Pancreas (tissue), 10 donors: ENCODE measurements around the gene C1orf226. TPM values are rescaled to one million over a fixed set of nuclear protein-coding genes. Genes with fewer than 3 reads are reported as not detected.
"Not testable (repeated sequence)": the region's sequence is repeated elsewhere in the genome, so short reads cannot be mapped to it uniquely, and the experiment has no call there.

Source experiments
- ATAC-seq, 4 donors: fragments of 200-7000 bp; cut with Tn5 transposase; one replicate each; pipeline versions ENCODE4 v1.8.0 to v1.9.1; 2020; ENCODE audit warnings: mild to moderate bottlenecking in 4 of 4, moderate library complexity in 4 of 4
- DNase-seq, 6 donors: peaks; one replicate each; pipeline ENCODE4 v3.0.0-alpha.2; 2020
- FAIRE-seq: peaks from 2 replicates; lab custom pipeline; 2012; peaks lifted over from hg19 to GRCh38; lab: Jason Lieb, UNC
- H3K27ac ChIP-seq, 4 donors: fragments of 200-600 bp; sonication (generic); 1 replicate in 3 of 4; 2 replicates in 1 of 4; pipeline versions ENCODE4 v1.5.0 to v1.8.0; 2020
- H3K27me3 ChIP-seq, 4 donors: fragments of 200-600 bp; one replicate each; pipeline ENCODE4 v1.8.0; 2021
- H3K36me3 ChIP-seq, 3 donors: fragments of 200-600 bp; sonication (generic) in 1 of 3; one replicate each; pipeline versions ENCODE4 v1.5.0 to v1.8.0; 2020 to 2021
- H3K4me1 ChIP-seq, 3 donors: fragments of 200-600 bp; one replicate each; pipeline ENCODE4 v1.8.0; 2021
- H3K4me3 ChIP-seq, 4 donors: fragments of 200-600 bp; sonication (generic) in 2 of 4; one replicate each; pipeline versions ENCODE4 v1.5.0 to v1.8.0; 2020 to 2021
- H3K9me3 ChIP-seq, 4 donors: fragments of 200-600 bp; one replicate each; pipeline ENCODE4 v1.8.0; 2021
- WGBS, 2 donors: extraction: QIAGEN DNeasy Blood & Tissue Kit; methylation state at CpG; one replicate each; pipeline ENCODE4 v1.1.7; 2013; 5-methylcytosine and 5-hydroxymethylcytosine counted together
- intact Hi-C, 3 donors: fragments of 100-400 bp; cut with DNase I; formaldehyde crosslinking; loops; one replicate each; pipeline versions ENCODE4 v1.11.1 to v1.14.2; 2022
- polyA plus RNA-seq, 2 donors: library from polyadenylated mRNA; stranded (reverse); fragments of 200-250 nt; gene quantifications; one replicate each; pipeline ENCODE4 v1.2.3, GENCODE V29; 2013
- total RNA-seq, 6 donors: library from RNA; stranded (reverse); fragmentation: NEBNext Ultra II Directional in 4 of 6; extraction: Animal tissue kit (Norgen Biotek cat#: 25700) in 4 of 6; gene quantifications; one replicate each; pipeline versions ENCODE4 v1.2.1 to v1.2.4, GENCODE V29; 2021 to 2023
- TF ChIP-seq, protein P1 (sequence below), 4 donors: fragments of 200-600 bp; sonication (generic) in 3 of 4; IDR thresholded peaks; one replicate each; pipeline versions ENCODE4 v1.5.0 to v1.8.0; 2021; ENCODE audit warnings: antibody characterized with exemption in 4 of 4
- donor health status: healthy with polysubstance abuse.
- donor health status: DM: no; HTN: no; CAD: no; lungs with moderate emphysema.
- donor health status: DM: no; HTN: no; CAD: no.
- donor health status: control.
- donor health status: control.
- donor health status: Bipolar disorder and iron deficiency.
- donor health status: DM: yes; HTN: yes; CAD: no.
- donor health status: DM: no; HTN: no; CAD: no.
- donor health status: DM: no; HTN: no; CAD: no.
- donor health status: DM: yes; HTN: yes; CAD: no.

C1orf226 gene
- total and polyA plus RNA-seq, 8 donors: 1.3 to 4.2 (median 2.3) TPM

- ATAC-seq: no peak
- no peak for FAIRE-seq
- Histone ChIP-seq H3K4me3 (no peak overlapping the region), H3K27me3 (no peaks in the 10 kb centered on the region), H3K9me3 (no peaks in the 10 kb centered on the region), H3K36me3 (no peaks in the 10 kb centered on the region), H3K4me1 (no peaks in the 10 kb centered on the region), H3K27ac (no peak overlapping the region)
- intact Hi-C loops: no loop called here
- TF ChIP-seq, protein P1, sequence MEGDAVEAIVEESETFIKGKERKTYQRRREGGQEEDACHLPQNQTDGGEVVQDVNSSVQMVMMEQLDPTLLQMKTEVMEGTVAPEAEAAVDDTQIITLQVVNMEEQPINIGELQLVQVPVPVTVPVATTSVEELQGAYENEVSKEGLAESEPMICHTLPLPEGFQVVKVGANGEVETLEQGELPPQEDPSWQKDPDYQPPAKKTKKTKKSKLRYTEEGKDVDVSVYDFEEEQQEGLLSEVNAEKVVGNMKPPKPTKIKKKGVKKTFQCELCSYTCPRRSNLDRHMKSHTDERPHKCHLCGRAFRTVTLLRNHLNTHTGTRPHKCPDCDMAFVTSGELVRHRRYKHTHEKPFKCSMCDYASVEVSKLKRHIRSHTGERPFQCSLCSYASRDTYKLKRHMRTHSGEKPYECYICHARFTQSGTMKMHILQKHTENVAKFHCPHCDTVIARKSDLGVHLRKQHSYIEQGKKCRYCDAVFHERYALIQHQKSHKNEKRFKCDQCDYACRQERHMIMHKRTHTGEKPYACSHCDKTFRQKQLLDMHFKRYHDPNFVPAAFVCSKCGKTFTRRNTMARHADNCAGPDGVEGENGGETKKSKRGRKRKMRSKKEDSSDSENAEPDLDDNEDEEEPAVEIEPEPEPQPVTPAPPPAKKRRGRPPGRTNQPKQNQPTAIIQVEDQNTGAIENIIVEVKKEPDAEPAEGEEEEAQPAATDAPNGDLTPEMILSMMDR (IDR thresholded peaks at IDR 0.05): no peak
- no peak for DNase-seq
- WGBS, 2 donors: 87 to 90% methylated on average over 1 of the region's 1 CpG
These were observed 26.0 kb downstream of the C1orf226 start for GRCh38 chr1:162407539-162407938.

DNA sequence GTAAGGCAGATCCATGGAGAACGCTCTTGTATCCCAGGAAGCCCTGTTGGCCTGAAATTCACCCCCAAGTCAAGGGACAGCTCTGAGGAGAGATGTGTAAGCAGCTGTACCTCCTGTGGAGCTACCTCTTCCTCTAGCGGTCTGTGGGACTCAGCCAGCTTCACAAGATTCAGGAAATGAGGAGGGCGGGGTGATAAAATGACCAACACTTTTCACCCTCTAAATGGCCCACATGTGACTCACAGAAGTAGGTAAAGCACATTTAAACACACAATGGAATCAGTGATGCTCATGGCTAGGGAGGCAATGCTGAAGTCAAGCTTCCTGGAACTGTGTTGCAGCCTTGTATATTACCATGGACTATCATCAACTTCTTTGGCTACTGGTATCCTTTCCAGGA, 30.5 kb downstream of the C1orf226 start, which contains the start of gene SH2D1B:
TSS of gene SH2D1B (minus strand) at position 135 of the 400 bp plus-strand sequence. CDS start at position 15, 120 bp downstream.
- intact Hi-C loops: no loop called here
- H3K9me3 ChIP-seq: no peaks in the 10 kb centered on the region
- DNase-seq: no peak
- ATAC-seq: no peak
- FAIRE-seq: no peak
- H3K4me3 ChIP-seq: no peak within 1 kb of the TSS
- WGBS, 2 donors: 56 to 57% methylated on average over 3 of the region's 3 CpGs
- H3K27me3 ChIP-seq: no peaks in the 10 kb centered on the region
- no peaks in the 10 kb centered on the region for H3K36me3 ChIP-seq
- no peaks in the 10 kb centered on the region for H3K4me1 ChIP-seq
- H3K27ac ChIP-seq: no peak within 1 kb of the TSS
- TF ChIP-seq, protein P1 (IDR thresholded peaks at IDR 0.05): no peak

GRCh38 chr1:162416215-162416614, 34.7 kb downstream of the C1orf226 start:
- ATAC-seq (no peak), FAIRE-seq (no peak), DNase-seq (no peak)
- Histone ChIP-seq H3K4me1 (no peaks in the 10 kb centered on the region), H3K36me3 (no peaks in the 10 kb centered on the region), H3K27me3 (no peaks in the 10 kb centered on the region), H3K4me3 (no peak overlapping the region), H3K9me3 (no peaks in the 10 kb centered on the region), H3K27ac (no peak overlapping the region)
- TF ChIP-seq, protein P1 (IDR thresholded peaks at IDR 0.05): no peak
- intact Hi-C loops: no loop called here

GRCh38 chr1:162416909-162417308, 35.4 kb downstream of the C1orf226 start:
- H3K27me3 ChIP-seq: no peaks in the 10 kb centered on the region
- no peak for DNase-seq
- no peak overlapping the region for H3K27ac ChIP-seq
- H3K9me3 ChIP-seq: no peaks in the 10 kb centered on the region
- TF ChIP-seq, protein P1 (IDR thresholded peaks at IDR 0.05): no peak
- WGBS, 2 donors: 71 to 76% methylated on average over 2 of the region's 2 CpGs
- no peak for FAIRE-seq
- H3K36me3 ChIP-seq: no peaks in the 10 kb centered on the region
- no peaks in the 10 kb centered on the region for H3K4me1 ChIP-seq
- intact Hi-C loops: no loop called here
- H3K4me3 ChIP-seq: no peak overlapping the region
- no peak for ATAC-seq

GRCh38 chr1:162417650-162418049, 36.1 kb downstream of the C1orf226 start:
- TF ChIP-seq, protein P1 (IDR thresholded peaks at IDR 0.05): no peak
- Histone ChIP-seq H3K27me3 (no peaks in the 10 kb centered on the region), H3K4me1 (no peaks in the 10 kb centered on the region), H3K4me3 (no peak overlapping the region), H3K36me3 (no peaks in the 10 kb centered on the region), H3K27ac (no peak overlapping the region), H3K9me3 (no peaks in the 10 kb centered on the region)
- intact Hi-C loops: no loop called here
- 87 to 88% methylated on average over 7 of the region's 7 CpGs for WGBS, 2 donors
- FAIRE-seq (no peak), ATAC-seq (no peak), DNase-seq (no peak)

GRCh38 chr1:162418584-162418983, 37.1 kb downstream of the C1orf226 start:
- H3K4me1 ChIP-seq, intact Hi-C loops, H3K27ac ChIP-seq, DNase-seq, H3K4me3 ChIP-seq, H3K9me3 ChIP-seq, H3K36me3 ChIP-seq, H3K27me3 ChIP-seq, FAIRE-seq, ATAC-seq: not testable (repeated sequence)
- WGBS, 2 donors: 70 to 79% methylated on average over 7 of the region's 7 CpGs

- H3K27me3 ChIP-seq, H3K4me1 ChIP-seq, ATAC-seq, FAIRE-seq, H3K36me3 ChIP-seq, intact Hi-C loops, DNase-seq, H3K4me3 ChIP-seq, H3K27ac ChIP-seq, H3K9me3 ChIP-seq: not testable (repeated sequence)
- 66 to 77% methylated on average over 9 of the region's 9 CpGs for WGBS, 2 donors
These were observed 38.0 kb downstream of the C1orf226 start for GRCh38 chr1:162419450-162419931.
